Uterus (tissue), 4 donors: ENCODE measurements around the gene OR3A2. TPM values are rescaled to one million over a fixed set of nuclear protein-coding genes. Genes with fewer than 3 reads are reported as not detected.

Experiments
- DNase-seq, 2 donors: peaks; one replicate each; pipeline ENCODE4 v3.0.0-alpha.2; 2019 to 2020
- H3K27ac ChIP-seq, 2 donors: fragments of 200-600 bp; sonication (generic); 1 replicate in 1 of 2; 2 replicates in 1 of 2; pipeline ENCODE4 v1.5.1; 2016 to 2018
- H3K27me3 ChIP-seq, 2 donors: fragments of 200-600 bp; sonication (generic); one replicate each; pipeline ENCODE4 v1.5.1; 2018 to 2019; ENCODE audit warnings: control low read depth in 1 of 2
- H3K36me3 ChIP-seq, 2 donors: fragments of 200-600 bp; sonication (generic); one replicate each; pipeline ENCODE4 v1.5.1; 2019; ENCODE audit warnings: control low read depth in 1 of 2
- H3K4me1 ChIP-seq, 2 donors: fragments of 200-600 bp; sonication (generic); one replicate each; pipeline ENCODE4 v1.5.1; 2018 to 2019; ENCODE audit warnings: control low read depth in 1 of 2
- H3K4me3 ChIP-seq, 2 donors: fragments of 200-600 bp; sonication (generic); 1 replicate in 1 of 2; 2 replicates in 1 of 2; pipeline ENCODE4 v1.5.1; 2018 to 2019; ENCODE audit warnings: mild to moderate bottlenecking in 1 of 2
- H3K9me3 ChIP-seq, 2 donors: fragments of 200-600 bp; sonication (generic); one replicate each; pipeline ENCODE4 v1.5.1; 2019; ENCODE audit warnings: control low read depth in 1 of 2
- POLR2A ChIP-seq, 2 donors: fragments of 450-650 bp; IDR thresholded peaks; one replicate each; pipeline ENCODE4 v1.6.1; 2016; ENCODE audit warnings: antibody characterized with exemption in 2 of 2, mild to moderate bottlenecking in 1 of 2, moderate library complexity in 1 of 2
- intact Hi-C: fragments of 100-400 bp; cut with DNase I; formaldehyde crosslinking; loops from one replicate; pipeline ENCODE4 v1.15.1; 2023; ENCODE audit warnings: low total_unique reads
- total RNA-seq, 4 donors: library from RNA; depleted of rRNA in 3 of 4; stranded (reverse); fragments of >200 nt in 3 of 4; gene quantifications; one replicate each; pipeline versions ENCODE4 v1.1.0 to v1.2.4, GENCODE V29; 2014 to 2023
- TF ChIP-seq, protein P1 (sequence below), 4 experiments: fragments of 200-600 bp in 2 of 4; fragments of 450-650 bp in 2 of 4; sonication (generic) in 2 of 4; IDR thresholded peaks; one replicate each; pipeline ENCODE4 v1.5.1; 2016 to 2019; ENCODE audit warnings: antibody characterized with exemption in 4 of 4, mild to moderate bottlenecking in 2 of 4, moderate library complexity in 1 of 4
- donor health status: DM: yes; HTN: yes; CAD: no.

The OR3A2 gene
- total RNA-seq, 4 donors from 2014 or later, result not detected

DNA sequence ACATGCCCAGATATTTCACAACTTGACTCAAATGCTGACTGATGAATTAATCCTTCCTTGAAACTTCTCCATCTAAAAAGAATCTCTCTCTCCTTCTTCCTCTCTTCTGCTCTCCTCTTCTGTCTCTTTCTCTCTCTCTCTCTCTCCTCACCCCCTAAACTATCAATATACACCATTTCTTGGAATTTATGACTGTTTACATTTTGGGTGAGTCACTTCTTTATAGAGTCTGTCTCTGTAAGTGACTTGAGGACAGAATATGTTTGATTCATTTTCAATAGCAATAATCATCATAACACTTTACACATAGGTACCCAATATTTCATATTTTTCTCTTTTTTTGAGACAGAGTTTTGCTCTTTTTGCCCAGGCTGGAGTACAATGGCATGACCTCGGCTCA, 103.2 kb downstream of the OR3A2 start:
- no peak overlapping the region for H3K4me3 ChIP-seq
- no peaks in the 10 kb centered on the region for H3K36me3 ChIP-seq
- no peaks in the 10 kb centered on the region for H3K4me1 ChIP-seq
- DNase-seq, result no peak
- H3K27me3 ChIP-seq, result no peaks in the 10 kb centered on the region
- no peak overlapping the region for H3K27ac ChIP-seq
- intact Hi-C loops, result no loop called here
- TF ChIP-seq, protein P1, sequence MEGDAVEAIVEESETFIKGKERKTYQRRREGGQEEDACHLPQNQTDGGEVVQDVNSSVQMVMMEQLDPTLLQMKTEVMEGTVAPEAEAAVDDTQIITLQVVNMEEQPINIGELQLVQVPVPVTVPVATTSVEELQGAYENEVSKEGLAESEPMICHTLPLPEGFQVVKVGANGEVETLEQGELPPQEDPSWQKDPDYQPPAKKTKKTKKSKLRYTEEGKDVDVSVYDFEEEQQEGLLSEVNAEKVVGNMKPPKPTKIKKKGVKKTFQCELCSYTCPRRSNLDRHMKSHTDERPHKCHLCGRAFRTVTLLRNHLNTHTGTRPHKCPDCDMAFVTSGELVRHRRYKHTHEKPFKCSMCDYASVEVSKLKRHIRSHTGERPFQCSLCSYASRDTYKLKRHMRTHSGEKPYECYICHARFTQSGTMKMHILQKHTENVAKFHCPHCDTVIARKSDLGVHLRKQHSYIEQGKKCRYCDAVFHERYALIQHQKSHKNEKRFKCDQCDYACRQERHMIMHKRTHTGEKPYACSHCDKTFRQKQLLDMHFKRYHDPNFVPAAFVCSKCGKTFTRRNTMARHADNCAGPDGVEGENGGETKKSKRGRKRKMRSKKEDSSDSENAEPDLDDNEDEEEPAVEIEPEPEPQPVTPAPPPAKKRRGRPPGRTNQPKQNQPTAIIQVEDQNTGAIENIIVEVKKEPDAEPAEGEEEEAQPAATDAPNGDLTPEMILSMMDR (IDR thresholded peaks at IDR 0.05), result no peak
- no peak for TF ChIP-seq POLR2A (IDR thresholded peaks at IDR 0.05)
- H3K9me3 ChIP-seq, result no peaks in the 10 kb centered on the region

DNA sequence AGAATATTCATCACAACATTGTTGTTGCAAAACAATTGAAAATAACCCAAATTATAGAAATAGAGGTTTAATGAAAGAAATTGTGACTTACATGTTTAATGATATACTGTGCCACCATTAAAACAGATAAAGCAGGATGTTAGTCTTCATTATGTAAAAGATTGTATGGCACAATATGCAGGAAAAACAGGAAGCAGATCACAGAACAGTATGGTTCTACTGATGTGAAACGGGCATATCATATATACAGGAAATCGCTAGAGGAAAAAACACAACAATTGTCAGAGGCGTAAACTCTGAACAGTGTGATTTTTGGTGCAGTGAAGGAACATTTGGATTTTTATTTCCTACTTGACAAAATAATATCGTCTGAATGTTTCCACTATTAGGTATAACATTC, 110.0 kb downstream of the OR3A2 start:
- TF ChIP-seq, protein P1 (IDR thresholded peaks at IDR 0.05), result no peak
- no peak for TF ChIP-seq POLR2A (IDR thresholded peaks at IDR 0.05)
- H3K9me3 ChIP-seq, result no peaks in the 10 kb centered on the region
- H3K27ac ChIP-seq, result no peak overlapping the region
- no peaks in the 10 kb centered on the region for H3K36me3 ChIP-seq
- no peaks in the 10 kb centered on the region for H3K27me3 ChIP-seq
- intact Hi-C loops, result no loop called here
- H3K4me3 ChIP-seq, result no peak overlapping the region
- DNase-seq, result no peak
- no peaks in the 10 kb centered on the region for H3K4me1 ChIP-seq

DNA sequence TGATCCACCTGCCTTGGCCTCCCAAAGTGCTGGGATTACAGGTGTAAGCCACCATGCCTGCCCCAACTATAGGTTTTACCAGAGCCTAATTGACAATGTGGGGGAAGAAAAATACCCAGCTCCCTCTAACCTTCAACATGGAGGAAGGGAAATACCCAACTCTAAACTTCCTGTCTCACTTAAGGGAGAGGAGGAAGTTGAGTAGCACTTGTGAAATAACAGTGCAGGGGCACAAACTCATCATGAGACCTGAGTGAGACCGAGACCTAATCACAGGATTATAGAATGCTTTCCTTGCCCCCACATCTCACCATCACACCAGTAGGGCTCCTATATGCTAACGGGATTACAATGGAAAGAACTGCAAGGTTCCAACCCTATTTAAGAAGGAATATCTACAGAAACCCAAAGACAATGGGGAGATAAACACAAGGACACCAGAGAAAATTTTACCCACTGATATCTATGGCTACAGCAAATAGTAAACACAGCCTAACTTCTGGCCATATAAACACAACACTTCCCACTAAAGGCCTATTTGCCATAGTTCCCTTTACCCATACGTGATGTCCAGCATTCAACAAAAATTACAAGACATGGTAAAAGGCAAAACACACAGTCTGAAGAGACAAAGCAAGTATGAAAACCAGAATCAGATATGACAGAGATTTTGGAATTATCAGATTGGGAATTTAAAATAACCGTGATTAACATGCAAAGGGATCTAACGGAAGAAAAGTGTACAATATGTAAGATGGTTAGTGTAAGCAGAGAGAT, 114.8 kb downstream of the OR3A2 start:
- Histone ChIP-seq H3K4me1 (no peaks in the 10 kb centered on the region), H3K27ac (no peak overlapping the region), H3K36me3 (no peaks in the 10 kb centered on the region), H3K27me3 (no peaks in the 10 kb centered on the region), H3K9me3 (no peaks in the 10 kb centered on the region), H3K4me3 (no peak overlapping the region)
- DNase-seq, result no peak
- no peak for TF ChIP-seq POLR2A (IDR thresholded peaks at IDR 0.05)
- TF ChIP-seq, protein P1 (IDR thresholded peaks at IDR 0.05), result no peak
- intact Hi-C loops, result no loop called here

DNA sequence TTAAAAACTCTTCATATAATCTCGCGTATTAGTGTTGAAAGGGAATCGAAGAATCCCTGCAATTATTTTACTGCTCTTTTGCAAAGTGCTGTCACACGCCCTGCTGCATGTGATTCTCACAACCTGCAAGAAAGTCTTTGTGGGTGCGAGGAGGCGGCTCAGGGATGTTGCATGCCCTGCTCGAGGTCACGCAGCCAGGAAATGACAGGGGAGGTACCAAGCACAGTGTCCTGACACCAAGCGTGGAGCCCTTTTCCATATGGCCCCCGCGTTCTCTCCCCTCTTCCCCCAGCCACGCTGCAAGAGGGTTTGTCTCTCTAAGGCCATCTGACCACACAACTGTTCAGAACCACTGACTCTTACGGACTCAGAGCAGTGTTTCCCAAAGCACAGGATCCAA, 125.5 kb downstream of the OR3A2 start:
- Histone ChIP-seq H3K4me3 (no peak overlapping the region), H3K9me3 (no peaks in the 10 kb centered on the region), H3K27me3 (no peaks in the 10 kb centered on the region), H3K36me3 (no peaks in the 10 kb centered on the region), H3K27ac (no peak overlapping the region), H3K4me1 (no peaks in the 10 kb centered on the region)
- TF ChIP-seq, protein P1 (IDR thresholded peaks at IDR 0.05), result no peak
- no peak for TF ChIP-seq POLR2A (IDR thresholded peaks at IDR 0.05)
- no peak for DNase-seq
- intact Hi-C loops, result no loop called here

DNA sequence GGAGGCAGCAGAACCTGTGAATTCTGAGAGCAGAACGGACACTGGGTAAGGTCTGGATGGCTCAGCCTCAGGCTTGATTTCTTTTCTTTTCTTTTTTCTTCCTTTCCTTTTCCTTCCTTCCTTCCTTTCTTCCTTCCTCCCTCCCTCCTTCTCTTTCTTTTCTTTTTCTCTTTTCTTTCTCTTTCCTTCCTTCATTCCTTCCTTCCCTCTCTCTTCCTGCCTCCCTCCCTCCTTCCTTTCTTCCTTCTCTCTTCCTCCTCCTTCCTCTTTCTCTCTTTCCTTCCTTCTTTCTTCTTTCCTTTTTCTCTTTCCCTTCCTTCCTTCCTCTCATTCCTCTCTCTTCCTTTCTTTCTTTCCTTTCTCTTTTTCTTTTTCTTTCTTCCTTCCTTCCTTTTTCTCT, 125.9 kb downstream of the OR3A2 start:
- no peak for DNase-seq
- Histone ChIP-seq H3K4me1 (no peaks in the 10 kb centered on the region), H3K36me3 (no peaks in the 10 kb centered on the region), H3K9me3 (no peaks in the 10 kb centered on the region), H3K27ac (no peak overlapping the region), H3K27me3 (no peaks in the 10 kb centered on the region), H3K4me3 (no peak overlapping the region)
- intact Hi-C loops, result no loop called here
- TF ChIP-seq, protein P1 (IDR thresholded peaks at IDR 0.05), result no peak
- TF ChIP-seq POLR2A (IDR thresholded peaks at IDR 0.05), result no peak
